ENCODE results near the gene PSMB2. TPM values are rescaled to one million over a fixed set of nuclear protein-coding genes. Genes with fewer than 3 reads are reported as not detected.
"Not testable (repeated sequence)": the region's sequence is repeated elsewhere in the genome, so short reads cannot be mapped to it uniquely, and the experiment has no call there.

The PSMB2 gene
- total RNA-seq, 1 donor from 2014 or later: 98.6 TPM

DNA sequence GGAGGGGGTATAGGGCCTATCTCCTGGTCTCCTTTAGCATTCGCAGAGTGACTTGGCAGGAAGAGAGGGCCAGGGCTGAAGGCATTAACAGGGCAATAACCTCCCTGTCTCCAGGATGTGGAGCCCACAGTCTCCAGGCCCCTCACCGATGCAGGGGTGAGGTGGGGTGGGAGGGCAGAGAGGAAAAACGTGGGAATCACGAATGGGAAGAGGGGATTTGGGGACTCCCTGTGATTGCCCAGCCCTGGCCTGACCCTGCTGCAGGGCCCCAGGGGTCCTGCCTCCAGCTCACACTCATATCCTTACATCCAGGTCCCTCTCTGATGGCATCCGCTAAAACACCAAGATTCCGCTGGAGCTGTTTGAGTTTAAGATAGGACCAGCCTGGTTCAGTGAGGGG, 53.6 kb downstream of the PSMB2 start:
- H4K20me1 ChIP-seq (ENCODE audit: insufficient read depth, low read length): no peaks in the 10 kb centered on the region
- no peak for FAIRE-seq
- TF ChIP-seq EZH2 (IDR thresholded peaks at IDR 0.05; ENCODE audit: insufficient read depth, low read length): no peak
- TF ChIP-seq, protein P1, sequence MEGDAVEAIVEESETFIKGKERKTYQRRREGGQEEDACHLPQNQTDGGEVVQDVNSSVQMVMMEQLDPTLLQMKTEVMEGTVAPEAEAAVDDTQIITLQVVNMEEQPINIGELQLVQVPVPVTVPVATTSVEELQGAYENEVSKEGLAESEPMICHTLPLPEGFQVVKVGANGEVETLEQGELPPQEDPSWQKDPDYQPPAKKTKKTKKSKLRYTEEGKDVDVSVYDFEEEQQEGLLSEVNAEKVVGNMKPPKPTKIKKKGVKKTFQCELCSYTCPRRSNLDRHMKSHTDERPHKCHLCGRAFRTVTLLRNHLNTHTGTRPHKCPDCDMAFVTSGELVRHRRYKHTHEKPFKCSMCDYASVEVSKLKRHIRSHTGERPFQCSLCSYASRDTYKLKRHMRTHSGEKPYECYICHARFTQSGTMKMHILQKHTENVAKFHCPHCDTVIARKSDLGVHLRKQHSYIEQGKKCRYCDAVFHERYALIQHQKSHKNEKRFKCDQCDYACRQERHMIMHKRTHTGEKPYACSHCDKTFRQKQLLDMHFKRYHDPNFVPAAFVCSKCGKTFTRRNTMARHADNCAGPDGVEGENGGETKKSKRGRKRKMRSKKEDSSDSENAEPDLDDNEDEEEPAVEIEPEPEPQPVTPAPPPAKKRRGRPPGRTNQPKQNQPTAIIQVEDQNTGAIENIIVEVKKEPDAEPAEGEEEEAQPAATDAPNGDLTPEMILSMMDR (IDR thresholded peaks at IDR 0.05; ENCODE audit: insufficient read depth, low read depth, low read length): no peak

DNA sequence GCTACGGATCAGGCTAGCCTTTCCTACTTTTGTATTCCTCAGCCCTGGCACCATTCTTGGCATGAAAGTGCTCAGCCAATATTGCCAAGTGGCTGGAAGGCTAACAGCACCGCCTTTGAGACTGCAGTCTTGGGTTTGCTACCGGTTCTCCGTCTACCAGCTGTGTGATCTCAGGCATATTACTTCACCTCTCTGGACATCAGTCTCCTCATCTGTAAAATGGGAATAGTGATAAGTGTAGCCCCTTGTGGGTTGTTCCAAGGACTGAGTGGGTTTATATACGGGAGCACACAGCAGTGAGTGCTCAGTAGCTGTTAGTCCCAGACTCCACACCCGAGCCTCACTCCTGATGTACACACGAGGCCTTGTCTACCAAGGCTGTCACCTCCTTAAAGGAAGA, 54.5 kb downstream of the PSMB2 start:
- H3K9me3 ChIP-seq (ENCODE audit: insufficient read depth, low read depth, low read length): no peaks in the 10 kb centered on the region
- H3K9ac ChIP-seq (ENCODE audit: low read length): no peak overlapping the region
- H2AFZ ChIP-seq (ENCODE audit: low read depth, low read length): no peak overlapping the region
- no peaks in the 10 kb centered on the region for H3K79me2 ChIP-seq (ENCODE audit: insufficient read depth, low read length)
- no peak for FAIRE-seq
- H3K36me3 ChIP-seq (ENCODE audit: insufficient read depth, low read length): no peaks in the 10 kb centered on the region
- Mint-ChIP-seq H3K4me1 (ENCODE audit: low read depth, unreplicated experiment) (no peaks in the 10 kb centered on the region), H3K9me3 (ENCODE audit: unreplicated experiment) (no peaks in the 10 kb centered on the region), H3K36me3 (ENCODE audit: low read depth, unreplicated experiment) (peaks cover 7% of the 10 kb centered on the region), H3K4me3 (ENCODE audit: unreplicated experiment) (no peak overlapping the region), H3K27ac (ENCODE audit: unreplicated experiment) (no peak overlapping the region), H3K27me3 (ENCODE audit: low read depth, unreplicated experiment) (peaks cover 24% of the 10 kb centered on the region)
- H4K20me1 ChIP-seq (ENCODE audit: insufficient read depth, low read length): no peaks in the 10 kb centered on the region
- H3K4me1 ChIP-seq (ENCODE audit: insufficient read depth, low read length): no peaks in the 10 kb centered on the region
- H3K4me3 ChIP-seq (ENCODE audit: insufficient read depth, low read depth, low read length): no peak overlapping the region
- no peak overlapping the region for H3K27ac ChIP-seq (ENCODE audit: low read depth, low read length)
- no peak overlapping the region for H3K4me2 ChIP-seq (ENCODE audit: low read length)
- no peak for TF ChIP-seq EZH2 (IDR thresholded peaks at IDR 0.05; ENCODE audit: insufficient read depth, low read length)
- TF ChIP-seq, protein P1 (IDR thresholded peaks at IDR 0.05; ENCODE audit: insufficient read depth, low read depth, low read length): no peak
- no peaks in the 10 kb centered on the region for H3K27me3 ChIP-seq (ENCODE audit: insufficient read depth, low read length)
- DNase-seq (ENCODE audit: low read depth): no peak

More for the DNA sequence above, 53.6 kb downstream of the PSMB2 start:
- Mint-ChIP-seq H3K36me3 (ENCODE audit: low read depth, unreplicated experiment) (peaks cover 8% of the 10 kb centered on the region), H3K4me1 (ENCODE audit: low read depth, unreplicated experiment) (no peaks in the 10 kb centered on the region), H3K27me3 (ENCODE audit: low read depth, unreplicated experiment) (peaks cover 24% of the 10 kb centered on the region), H3K27ac (ENCODE audit: unreplicated experiment) (no peak overlapping the region), H3K4me3 (ENCODE audit: unreplicated experiment) (no peak overlapping the region), H3K9me3 (ENCODE audit: unreplicated experiment) (no peaks in the 10 kb centered on the region)
- no peaks in the 10 kb centered on the region for H3K36me3 ChIP-seq (ENCODE audit: insufficient read depth, low read length)
- no peaks in the 10 kb centered on the region for H3K27me3 ChIP-seq (ENCODE audit: insufficient read depth, low read length)
- no peak overlapping the region for H3K27ac ChIP-seq (ENCODE audit: low read depth, low read length)
- H3K4me1 ChIP-seq (ENCODE audit: insufficient read depth, low read length): no peaks in the 10 kb centered on the region
- DNase-seq (ENCODE audit: low read depth): no peak
- no peak overlapping the region for H3K4me2 ChIP-seq (ENCODE audit: low read length)
- H3K4me3 ChIP-seq (ENCODE audit: insufficient read depth, low read depth, low read length): no peak overlapping the region
- H3K9me3 ChIP-seq (ENCODE audit: insufficient read depth, low read depth, low read length): no peaks in the 10 kb centered on the region
- no peaks in the 10 kb centered on the region for H3K79me2 ChIP-seq (ENCODE audit: insufficient read depth, low read length)
- no peak overlapping the region for H3K9ac ChIP-seq (ENCODE audit: low read length)
- H2AFZ ChIP-seq (ENCODE audit: low read depth, low read length): no peak overlapping the region

DNA sequence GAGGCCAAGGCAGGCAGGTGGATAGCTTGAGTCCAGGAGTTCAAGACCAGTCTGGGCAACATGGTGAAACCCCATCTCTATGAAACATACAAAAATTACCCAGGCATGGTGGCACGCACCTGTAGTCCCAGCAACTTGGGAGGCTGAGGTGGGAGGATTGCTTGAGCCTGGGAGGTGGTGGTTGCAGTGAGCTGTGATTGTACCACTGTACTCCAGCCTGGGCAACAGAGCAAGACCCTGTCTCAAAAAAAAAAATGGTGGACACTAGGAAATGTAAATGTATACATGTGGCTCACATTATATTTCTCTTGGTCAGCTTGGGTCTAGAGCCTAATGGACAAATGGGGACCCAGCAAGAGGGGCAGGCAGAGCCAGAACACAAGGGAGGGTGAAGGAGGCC, 55.5 kb downstream of the PSMB2 start:
- not testable (repeated sequence) for H3K36me3 ChIP-seq (ENCODE audit: insufficient read depth, low read length); H2AFZ ChIP-seq (ENCODE audit: low read depth, low read length); H3K9me3 ChIP-seq (ENCODE audit: insufficient read depth, low read depth, low read length); H3K36me3 Mint-ChIP-seq (ENCODE audit: low read depth, unreplicated experiment); H3K27ac ChIP-seq (ENCODE audit: low read depth, low read length); DNase-seq (ENCODE audit: low read depth); H3K9me3 Mint-ChIP-seq (ENCODE audit: unreplicated experiment); H3K27me3 ChIP-seq (ENCODE audit: insufficient read depth, low read length); H3K4me1 ChIP-seq (ENCODE audit: insufficient read depth, low read length); H3K79me2 ChIP-seq (ENCODE audit: insufficient read depth, low read length); H3K4me3 Mint-ChIP-seq (ENCODE audit: unreplicated experiment); H3K4me1 Mint-ChIP-seq (ENCODE audit: low read depth, unreplicated experiment); H3K4me2 ChIP-seq (ENCODE audit: low read length); H3K9ac ChIP-seq (ENCODE audit: low read length); H3K27ac Mint-ChIP-seq (ENCODE audit: unreplicated experiment); H4K20me1 ChIP-seq (ENCODE audit: insufficient read depth, low read length); FAIRE-seq; H3K4me3 ChIP-seq (ENCODE audit: insufficient read depth, low read depth, low read length)
- H3K27me3 Mint-ChIP-seq (ENCODE audit: low read depth, unreplicated experiment): peaks cover 24% of the 10 kb centered on the region

Measured in astrocyte (in vitro differentiated cells and primary cell).